GM12872 (cell line): Measurements from ENCODE around the gene ST6GALNAC5.

Experiments
- TF ChIP-seq, protein P1 (sequence below): IDR thresholded peaks from 3 replicates; pipeline ENCODE4 v1.5.1; 2011; ENCODE audit warnings: low read depth, mild to moderate bottlenecking, low read length, moderate library complexity; ENCODE audit not compliant: insufficient read depth

ST6GALNAC5 gene

DNA sequence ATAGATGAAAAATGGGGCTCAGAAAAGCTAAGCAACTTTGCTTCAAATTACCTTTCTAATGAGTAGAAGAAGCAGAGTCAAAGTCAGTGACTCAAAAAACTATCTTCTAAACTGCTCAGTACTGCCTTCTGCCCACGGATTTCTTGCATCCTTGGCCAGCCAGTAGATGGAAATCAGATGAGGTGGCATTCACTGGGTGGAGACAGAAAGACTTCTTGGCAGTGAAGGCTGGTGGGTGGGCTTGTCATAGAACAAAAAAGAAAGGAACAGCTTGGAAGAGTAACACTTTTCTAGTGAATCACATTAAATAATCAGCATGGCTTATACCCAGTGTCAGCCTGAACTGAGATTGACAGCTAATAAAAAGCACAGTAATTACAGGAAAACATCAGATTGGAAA, 170.7 kb downstream of the ST6GALNAC5 start:
- TF ChIP-seq, protein P1, sequence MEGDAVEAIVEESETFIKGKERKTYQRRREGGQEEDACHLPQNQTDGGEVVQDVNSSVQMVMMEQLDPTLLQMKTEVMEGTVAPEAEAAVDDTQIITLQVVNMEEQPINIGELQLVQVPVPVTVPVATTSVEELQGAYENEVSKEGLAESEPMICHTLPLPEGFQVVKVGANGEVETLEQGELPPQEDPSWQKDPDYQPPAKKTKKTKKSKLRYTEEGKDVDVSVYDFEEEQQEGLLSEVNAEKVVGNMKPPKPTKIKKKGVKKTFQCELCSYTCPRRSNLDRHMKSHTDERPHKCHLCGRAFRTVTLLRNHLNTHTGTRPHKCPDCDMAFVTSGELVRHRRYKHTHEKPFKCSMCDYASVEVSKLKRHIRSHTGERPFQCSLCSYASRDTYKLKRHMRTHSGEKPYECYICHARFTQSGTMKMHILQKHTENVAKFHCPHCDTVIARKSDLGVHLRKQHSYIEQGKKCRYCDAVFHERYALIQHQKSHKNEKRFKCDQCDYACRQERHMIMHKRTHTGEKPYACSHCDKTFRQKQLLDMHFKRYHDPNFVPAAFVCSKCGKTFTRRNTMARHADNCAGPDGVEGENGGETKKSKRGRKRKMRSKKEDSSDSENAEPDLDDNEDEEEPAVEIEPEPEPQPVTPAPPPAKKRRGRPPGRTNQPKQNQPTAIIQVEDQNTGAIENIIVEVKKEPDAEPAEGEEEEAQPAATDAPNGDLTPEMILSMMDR = no peak

DNA sequence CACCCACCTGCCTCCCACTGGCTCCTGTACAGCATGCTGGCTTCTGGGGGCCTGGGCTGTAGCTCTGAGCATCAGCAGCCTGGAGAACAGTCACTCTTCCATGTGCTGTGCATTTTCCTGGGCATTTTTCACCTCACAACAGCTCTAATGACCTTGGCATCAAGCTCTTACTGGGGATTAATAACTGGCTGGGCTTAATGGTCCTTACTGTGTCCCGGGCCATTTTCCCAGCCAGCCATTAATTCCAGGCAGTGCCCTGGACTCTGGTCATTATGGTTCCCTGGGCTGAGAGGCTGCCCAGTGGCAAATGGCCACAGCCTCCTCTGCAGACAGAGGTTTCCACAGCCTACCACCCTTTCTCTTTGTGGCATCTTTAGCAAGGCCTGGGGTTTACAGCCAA, 171.8 kb downstream of the ST6GALNAC5 start:
- TF ChIP-seq, protein P1 = no peak

DNA sequence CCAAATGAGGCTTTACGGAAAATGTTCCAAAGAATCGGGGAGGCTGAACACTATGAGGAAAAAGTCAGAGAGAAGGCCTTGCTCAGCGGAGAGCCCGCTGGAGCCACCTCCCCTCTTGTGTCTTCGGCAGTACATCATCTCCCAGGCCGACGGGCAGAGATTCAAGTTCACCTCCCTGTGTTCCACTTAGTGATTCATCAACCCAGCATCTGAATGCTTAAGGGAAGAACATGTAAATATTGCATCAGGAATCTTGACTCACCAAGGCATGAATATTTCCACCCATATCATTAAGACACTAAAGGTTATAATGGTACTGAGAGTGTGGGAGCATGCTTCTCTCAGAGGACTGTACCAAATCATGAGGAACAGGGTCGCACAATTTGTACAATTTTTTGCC, 172.5 kb downstream of the ST6GALNAC5 start:
- TF ChIP-seq, protein P1 = no peak

DNA sequence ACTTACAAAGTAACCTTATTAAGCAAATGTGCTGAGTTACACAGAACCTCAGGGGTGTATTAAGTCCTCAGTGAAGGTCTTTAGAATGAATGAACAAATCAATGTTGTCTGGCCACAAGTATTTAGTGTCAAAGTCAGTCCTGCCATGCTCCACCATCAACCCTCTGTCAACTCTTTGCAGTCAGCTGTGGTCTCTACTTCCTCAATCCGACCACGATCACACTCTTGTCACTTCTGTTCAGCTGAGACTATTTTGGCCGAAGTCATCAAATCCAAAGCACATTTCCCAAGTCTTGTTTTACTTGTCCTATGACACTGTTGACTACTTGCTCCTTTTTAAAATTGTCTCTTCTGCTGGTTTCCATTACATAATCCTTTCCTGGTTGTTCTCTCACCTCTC, 173.5 kb downstream of the ST6GALNAC5 start:
- TF ChIP-seq, protein P1 = no peak

DNA sequence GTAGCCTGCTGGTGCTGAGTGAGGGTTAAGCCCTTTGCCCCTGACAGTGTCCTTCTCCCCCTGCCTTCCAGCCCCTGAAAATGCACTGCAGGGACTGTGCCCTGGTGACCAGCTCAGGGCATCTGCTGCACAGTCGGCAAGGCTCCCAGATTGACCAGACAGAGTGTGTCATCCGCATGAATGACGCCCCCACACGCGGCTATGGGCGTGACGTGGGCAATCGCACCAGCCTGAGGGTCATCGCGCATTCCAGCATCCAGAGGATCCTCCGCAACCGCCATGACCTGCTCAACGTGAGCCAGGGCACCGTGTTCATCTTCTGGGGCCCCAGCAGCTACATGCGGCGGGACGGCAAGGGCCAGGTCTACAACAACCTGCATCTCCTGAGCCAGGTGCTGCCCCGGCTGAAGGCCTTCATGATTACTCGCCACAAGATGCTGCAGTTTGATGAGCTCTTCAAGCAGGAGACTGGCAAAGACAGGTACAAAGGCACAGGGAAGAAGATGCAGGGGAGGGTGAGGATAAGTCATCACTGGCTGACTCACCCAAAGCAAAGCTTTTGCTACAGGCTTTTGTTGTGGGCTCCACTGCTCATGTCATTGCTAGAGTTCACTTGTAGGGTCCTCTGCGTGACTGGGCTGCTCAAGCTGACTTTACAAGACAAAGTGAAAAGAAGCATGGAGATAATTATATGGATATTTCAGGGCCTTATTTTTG, 177.0 kb downstream of the ST6GALNAC5 start:
- TF ChIP-seq, protein P1 = no peak

DNA sequence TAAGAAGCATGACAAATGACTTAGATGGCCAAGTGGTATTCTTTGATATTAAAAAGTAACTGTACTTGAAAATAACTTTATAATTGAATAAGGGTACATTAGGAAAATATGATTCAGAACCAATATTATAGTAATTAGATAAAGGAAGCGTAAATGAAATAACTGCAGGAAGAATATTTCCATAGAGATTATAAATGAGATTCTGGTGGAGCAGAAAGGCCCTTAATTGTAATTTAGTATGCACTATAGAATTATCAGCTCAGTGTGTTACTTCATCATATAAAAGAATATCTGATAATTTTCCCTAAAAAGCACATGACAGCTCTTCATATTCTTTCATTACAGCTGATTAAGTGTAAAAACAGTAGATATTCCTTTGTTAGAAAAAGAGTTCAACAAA, 180.3 kb downstream of the ST6GALNAC5 start:
- TF ChIP-seq, protein P1 = no peak

DNA sequence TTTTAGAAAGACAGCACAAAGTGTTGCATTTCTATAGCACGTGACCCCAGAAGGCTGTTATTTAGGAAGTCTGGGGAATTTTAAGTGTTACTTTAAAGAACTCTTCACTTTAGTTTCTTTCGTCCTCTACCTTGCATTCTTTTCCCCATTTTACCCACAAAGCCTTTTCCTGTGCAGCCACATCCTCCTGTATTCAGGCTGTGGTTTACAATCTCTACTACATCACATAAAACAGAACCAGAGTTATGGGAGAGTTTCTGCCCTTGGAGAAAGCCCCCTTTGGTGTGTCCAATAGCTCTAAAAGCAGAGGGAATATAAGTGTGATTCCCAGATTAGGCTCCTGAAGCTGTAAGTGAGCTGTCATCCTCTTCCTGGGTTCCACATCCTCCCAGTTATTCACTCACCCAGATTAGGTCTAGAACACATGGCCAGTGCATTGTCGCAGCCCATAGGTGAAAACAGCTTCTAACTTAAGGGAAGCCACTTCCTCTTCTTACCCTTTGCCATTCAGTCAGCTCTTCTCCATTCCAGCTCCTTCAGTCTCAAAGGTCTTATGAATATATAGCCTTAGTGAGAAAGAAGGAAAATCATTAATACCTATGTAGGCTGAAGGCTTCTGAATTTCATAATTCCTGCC, 180.8 kb downstream of the ST6GALNAC5 start:
- TF ChIP-seq, protein P1 = no peak
